ENCODE data around the gene SMCO3. TPM values are rescaled to one million over a fixed set of nuclear protein-coding genes. Genes with fewer than 3 reads are reported as not detected.

Gene SMCO3
- polyA plus RNA-seq, 2 of the 4 experiments (the other 2 are of a cell fraction): 0.06 TPM; not detected in 1

DNA sequence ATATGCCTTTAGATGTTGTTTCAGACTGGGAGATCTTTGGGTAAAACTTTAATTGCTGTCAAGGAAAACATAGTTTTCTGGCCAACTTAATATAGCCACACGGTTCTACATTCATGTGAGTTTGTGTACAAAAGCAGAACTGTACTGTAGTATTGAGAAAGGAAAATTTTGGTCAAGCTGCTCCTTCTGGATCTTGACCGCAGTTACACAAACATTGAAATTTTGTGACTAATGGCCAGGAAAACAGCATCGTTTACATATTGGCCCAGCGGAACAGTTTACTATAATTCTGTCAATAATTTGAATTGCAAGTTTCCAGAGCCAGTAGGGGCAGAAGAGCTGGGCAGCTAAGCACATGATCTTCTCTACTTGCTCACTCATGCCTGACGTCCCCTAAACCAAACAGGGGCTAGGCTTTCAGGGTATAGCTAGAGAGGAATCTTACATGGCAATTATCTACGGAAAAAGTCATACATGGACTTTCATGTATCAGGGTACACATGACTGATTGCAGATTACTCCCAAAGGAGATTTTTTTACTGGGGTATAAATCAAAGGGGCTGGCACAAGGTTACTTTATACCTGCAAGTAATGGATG is 40.7 kb upstream of the SMCO3 start:
- ATAC-seq: no peak
- POLR2A ChIA-PET: interaction anchor here (0.5 kb wide), 1 partner anchor 51 kb away, joined by 3 read pairs; the partner anchor contains the start of genes C12orf60 and WBP11
- H3K4me3 ChIP-seq: no peak overlapping the region
- H3K27ac ChIP-seq: no peak overlapping the region
- TF ChIP-seq, protein P1, sequence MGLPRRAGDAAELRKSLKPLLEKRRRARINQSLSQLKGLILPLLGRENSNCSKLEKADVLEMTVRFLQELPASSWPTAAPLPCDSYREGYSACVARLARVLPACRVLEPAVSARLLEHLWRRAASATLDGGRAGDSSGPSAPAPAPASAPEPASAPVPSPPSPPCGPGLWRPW (IDR thresholded peaks at IDR 0.05): no peak
- no peak for TF ChIP-seq FOSB (CRISPR knock-in tag; IDR thresholded peaks at IDR 0.05)
- TF ChIP-seq ZSCAN20 (CRISPR knock-in tag; IDR thresholded peaks at IDR 0.05): no peak
- TF ChIP-seq ELK1 (IDR thresholded peaks at IDR 0.05; ENCODE audit: low read depth, low read length): no peak
- no peak for TF ChIP-seq SREBF2 (IDR thresholded peaks at IDR 0.05)
- no peak for TF ChIP-seq HOXA7 (CRISPR knock-in tag; IDR thresholded peaks at IDR 0.05)
- no peak for TF ChIP-seq NFE2L2 (conservative IDR thresholded peaks at IDR 0.05; ENCODE audit: low read length)
- DNase-seq (ENCODE audit: low read depth in 1 of 2, low spot score in 1 of 2): no peak
- no peak for FAIRE-seq
- WGBS (ENCODE audit: missing lambda C conversion rate): 61% methylated on average over 6 of the region's 6 CpGs
- H3K4me2 ChIP-seq: no peak overlapping the region
- H3K9me3 ChIP-seq: peaks cover 9% of the 10 kb centered on the region; the same call in 1 of the 3 replicates
- CTCF ChIA-PET: interaction anchor here (1.1 to 4.1 kb wide), 3 partner anchors 9 to 141 kb away, joined by 3 to 13 read pairs (median 8); partner anchors contain the start of gene ART4
- H3K4me1 ChIP-seq: no peaks in the 10 kb centered on the region

GRCh38 chr12:14853961-14854360 is 40.0 kb upstream of the SMCO3 start:
- no peak for TF ChIP-seq KDM1A (IDR thresholded peaks at IDR 0.05; ENCODE audit: low read depth)
- FAIRE-seq: no peak
- no peak overlapping the region for H3K4me2 ChIP-seq
- ChIA-PET POLR2A (no interaction called here), CTCF (interaction anchor here (1.1 to 4.1 kb wide), 3 partner anchors 8 to 142 kb away, joined by 3 to 13 read pairs (median 8); no protein-coding TSS in a partner anchor)
- H3K4me3 ChIP-seq: no peak overlapping the region
- no peak for DNase-seq (ENCODE audit: low read depth in 1 of 2, low spot score in 1 of 2)
- H3K9me3 ChIP-seq: peaks cover 5% of the 10 kb centered on the region; the same call in 1 of the 3 replicates
- no peak for ATAC-seq
- 86% methylated on average over 3 of the region's 3 CpGs for WGBS (ENCODE audit: missing lambda C conversion rate)
- no peak overlapping the region for H3K27ac ChIP-seq
- no peaks in the 10 kb centered on the region for H3K4me1 ChIP-seq

GRCh38 chr12:14852880-14853279 is 38.9 kb upstream of the SMCO3 start:
- Histone ChIP-seq H3K4me3 (no peak overlapping the region), H3K4me2 (no peak overlapping the region), H3K9me3 (peaks cover 3% of the 10 kb centered on the region; the same call in 1 of the 3 replicates), H3K4me1 (no peaks in the 10 kb centered on the region), H3K27ac (no peak overlapping the region)
- ChIA-PET CTCF (interaction anchor here (0.7 to 1.5 kb wide), 3 partner anchors 16 to 131 kb away, joined by 3 to 6 read pairs (median 3); no protein-coding TSS in a partner anchor), POLR2A (no interaction called here)
- no peak for TF ChIP-seq SREBF2 (IDR thresholded peaks at IDR 0.05)
- no peak for TF ChIP-seq ESRRA (IDR thresholded peaks at IDR 0.05; ENCODE audit: borderline replicate concordance, low read length)
- TF ChIP-seq USF2 (IDR thresholded peaks at IDR 0.05): no peak
- TF ChIP-seq HOXA7 (CRISPR knock-in tag; IDR thresholded peaks at IDR 0.05): no peak
- no peak for TF ChIP-seq RARB (CRISPR knock-in tag; IDR thresholded peaks at IDR 0.05)
- ATAC-seq (no peak), DNase-seq (ENCODE audit: low read depth in 1 of 2, low spot score in 1 of 2) (no peak), FAIRE-seq (no peak)

- 0% methylated on average over 1 of the region's 1 CpG for WGBS (ENCODE audit: missing lambda C conversion rate)
- DNase-seq (ENCODE audit: low read depth in 1 of 2, low spot score in 1 of 2) (no peak), ATAC-seq (0 out of 6 replicates have a peak, but pooled peaks of 1 of the 2 experiments have one; percentile 13), FAIRE-seq (no peak)
- Histone ChIP-seq H3K27ac (no peak overlapping the region), H3K9me3 (no peaks in the 10 kb centered on the region), H3K4me2 (no peak overlapping the region), H3K4me1 (peaks cover 9% of the 10 kb centered on the region; the same call in 2 of the 3 replicates), H3K4me3 (no peak overlapping the region)
- ChIA-PET CTCF (interaction anchor here (0.8 to 2.1 kb wide), 2 partner anchors 7 to 144 kb away, joined by 4 to 14 read pairs; partner anchors contain the start of gene ART4), POLR2A (no interaction called here)
- TF ChIP-seq RFX5 (IDR thresholded peaks at IDR 0.05) (no peak), ATOH8 (CRISPR knock-in tag; IDR thresholded peaks at IDR 0.05; ENCODE audit: low read depth) (no peak), CBX8 (IDR thresholded peaks at IDR 0.05) (no peak), TP53 (CRISPR knock-in tag; IDR thresholded peaks at IDR 0.05) (no peak), NFE2L2 (conservative IDR thresholded peaks at IDR 0.05; ENCODE audit: low read length) (no peak), PBX3 (IDR thresholded peaks at IDR 0.05) (no peak), ESRRA (IDR thresholded peaks at IDR 0.05; ENCODE audit: borderline replicate concordance, low read length) (no peak), FOXS1 (CRISPR knock-in tag; IDR thresholded peaks at IDR 0.05) (no peak)
- TF ChIP-seq, protein P1 (IDR thresholded peaks at IDR 0.05): no peak
- TF ChIP-seq, protein P2, sequence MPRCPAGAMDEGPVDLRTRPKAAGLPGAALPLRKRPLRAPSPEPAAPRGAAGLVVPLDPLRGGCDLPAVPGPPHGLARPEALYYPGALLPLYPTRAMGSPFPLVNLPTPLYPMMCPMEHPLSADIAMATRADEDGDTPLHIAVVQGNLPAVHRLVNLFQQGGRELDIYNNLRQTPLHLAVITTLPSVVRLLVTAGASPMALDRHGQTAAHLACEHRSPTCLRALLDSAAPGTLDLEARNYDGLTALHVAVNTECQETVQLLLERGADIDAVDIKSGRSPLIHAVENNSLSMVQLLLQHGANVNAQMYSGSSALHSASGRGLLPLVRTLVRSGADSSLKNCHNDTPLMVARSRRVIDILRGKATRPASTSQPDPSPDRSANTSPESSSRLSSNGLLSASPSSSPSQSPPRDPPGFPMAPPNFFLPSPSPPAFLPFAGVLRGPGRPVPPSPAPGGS (IDR thresholded peaks at IDR 0.05): no peak
- TF ChIP-seq, protein P3, sequence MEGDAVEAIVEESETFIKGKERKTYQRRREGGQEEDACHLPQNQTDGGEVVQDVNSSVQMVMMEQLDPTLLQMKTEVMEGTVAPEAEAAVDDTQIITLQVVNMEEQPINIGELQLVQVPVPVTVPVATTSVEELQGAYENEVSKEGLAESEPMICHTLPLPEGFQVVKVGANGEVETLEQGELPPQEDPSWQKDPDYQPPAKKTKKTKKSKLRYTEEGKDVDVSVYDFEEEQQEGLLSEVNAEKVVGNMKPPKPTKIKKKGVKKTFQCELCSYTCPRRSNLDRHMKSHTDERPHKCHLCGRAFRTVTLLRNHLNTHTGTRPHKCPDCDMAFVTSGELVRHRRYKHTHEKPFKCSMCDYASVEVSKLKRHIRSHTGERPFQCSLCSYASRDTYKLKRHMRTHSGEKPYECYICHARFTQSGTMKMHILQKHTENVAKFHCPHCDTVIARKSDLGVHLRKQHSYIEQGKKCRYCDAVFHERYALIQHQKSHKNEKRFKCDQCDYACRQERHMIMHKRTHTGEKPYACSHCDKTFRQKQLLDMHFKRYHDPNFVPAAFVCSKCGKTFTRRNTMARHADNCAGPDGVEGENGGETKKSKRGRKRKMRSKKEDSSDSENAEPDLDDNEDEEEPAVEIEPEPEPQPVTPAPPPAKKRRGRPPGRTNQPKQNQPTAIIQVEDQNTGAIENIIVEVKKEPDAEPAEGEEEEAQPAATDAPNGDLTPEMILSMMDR (IDR thresholded peaks at IDR 0.05): no peak
Observed at GRCh38 chr12:14850929-14851663, 37.1 kb upstream of the SMCO3 start.

Measured in A549 (cell line).